HG02610 (cell line): ENCODE results near the gene ITPR2.
"Not testable (repeated sequence)": the region's sequence is repeated elsewhere in the genome, so short reads cannot be mapped to it uniquely, and the experiment has no call there.

Experiments
- ATAC-seq: cut with Tn5 transposase; IDR thresholded peaks from one replicate; pipeline ENCODE4 v1.9.1; 2021; ENCODE audit warnings: mild to moderate bottlenecking, moderate library complexity; ENCODE audit not compliant: unreplicated experiment

ITPR2 gene

GRCh38 chr12:26832822-26833742 is at the start of gene ITPR2:
ITPR2 (minus strand) TSS chr12:26833194; CDS start chr12:26832781, 413 bp downstream.
- ATAC-seq: peak; percentile 81

- ATAC-seq: no peak
Observed at GRCh38 chr12:26880625-26881024, 47.6 kb upstream of the ITPR2 start.

- ATAC-seq: peak; percentile 40
Observed at GRCh38 chr12:26878661-26879119, 45.7 kb upstream of the ITPR2 start.

- peak; percentile 61 for ATAC-seq
Observed at GRCh38 chr12:26874501-26875296, 41.7 kb upstream of the ITPR2 start.

- ATAC-seq: no peak
Observed at GRCh38 chr12:26872625-26873024, 39.6 kb upstream of the ITPR2 start.

- ATAC-seq: no peak
Observed at GRCh38 chr12:26871985-26872384, 39.0 kb upstream of the ITPR2 start.

- ATAC-seq: no peak
Observed at GRCh38 chr12:26870491-26871419, 37.8 kb upstream of the ITPR2 start.

- no peak for ATAC-seq
Observed at GRCh38 chr12:26869908-26870459, 37.0 kb upstream of the ITPR2 start.

GRCh38 chr12:26869104-26869494 is 36.1 kb upstream of the ITPR2 start:
- no peak for ATAC-seq

- ATAC-seq: no peak
Observed at GRCh38 chr12:26868447-26869103, 35.6 kb upstream of the ITPR2 start.

GRCh38 chr12:26867080-26867479 is 34.1 kb upstream of the ITPR2 start:
- peak; percentile 78 for ATAC-seq

- no peak for ATAC-seq
Observed at GRCh38 chr12:26863515-26863914, 30.5 kb upstream of the ITPR2 start.

- ATAC-seq: not testable (repeated sequence)
Observed at GRCh38 chr12:26862787-26863186, 29.8 kb upstream of the ITPR2 start.

- ATAC-seq: no peak
Observed at GRCh38 chr12:26861690-26862089, 28.7 kb upstream of the ITPR2 start.

- no peak for ATAC-seq
Observed at GRCh38 chr12:26857465-26858176, 24.6 kb upstream of the ITPR2 start.

GRCh38 chr12:26855337-26855736 is 22.3 kb upstream of the ITPR2 start:
- no peak for ATAC-seq

GRCh38 chr12:26854031-26854390 is 21.0 kb upstream of the ITPR2 start:
- peak; percentile 10 for ATAC-seq

- peak; percentile 84 for ATAC-seq
Observed at GRCh38 chr12:26853303-26854030, 20.5 kb upstream of the ITPR2 start.
